ENCODE results near the gene METTL6.
"Not testable (repeated sequence)": the region's sequence is repeated elsewhere in the genome, so short reads cannot be mapped to it uniquely, and the experiment has no call there.

The METTL6 gene

DNA sequence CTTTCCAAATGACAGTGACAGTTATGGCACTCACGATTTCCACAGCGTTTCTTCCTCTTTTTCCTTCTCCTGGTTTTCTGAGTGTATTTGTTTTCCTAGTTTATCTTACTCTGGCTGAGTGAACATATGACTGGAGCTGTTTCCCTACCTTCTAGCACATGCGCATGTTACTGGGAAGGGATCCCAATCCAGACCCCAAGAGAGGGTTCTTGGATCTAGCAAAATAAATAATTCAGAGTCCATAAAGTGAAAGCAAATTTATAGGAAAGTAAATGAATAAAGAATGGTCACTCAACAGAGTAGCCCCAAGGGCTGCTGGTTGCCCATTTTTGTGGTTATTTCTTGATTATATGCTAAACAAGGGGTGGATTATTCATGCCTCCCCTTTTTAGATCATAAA, 23.8 kb downstream of the METTL6 start:
- DNase-seq (ENCODE audit: low spot score) = no peak

DNA sequence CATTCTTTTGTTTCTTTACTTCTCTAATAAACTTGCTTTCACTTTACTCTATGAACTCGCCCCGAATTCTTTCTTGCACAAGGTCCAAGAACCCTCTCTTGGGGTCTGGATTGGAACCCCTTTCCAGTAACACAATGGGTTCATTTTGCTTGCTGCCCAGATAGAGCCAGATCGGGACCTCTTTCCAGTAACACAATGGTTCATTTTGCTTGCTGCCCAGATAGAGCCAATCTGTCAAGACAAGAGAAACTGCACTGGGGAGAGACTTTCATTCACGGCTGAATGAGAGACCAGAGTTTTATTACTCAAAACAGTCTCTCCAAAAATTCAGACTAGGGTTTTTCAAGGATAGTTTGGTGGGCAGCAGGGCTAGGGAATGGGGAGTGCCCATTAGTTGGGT, 25.4 kb downstream of the METTL6 start:
- no peak for DNase-seq (ENCODE audit: low spot score)

DNA sequence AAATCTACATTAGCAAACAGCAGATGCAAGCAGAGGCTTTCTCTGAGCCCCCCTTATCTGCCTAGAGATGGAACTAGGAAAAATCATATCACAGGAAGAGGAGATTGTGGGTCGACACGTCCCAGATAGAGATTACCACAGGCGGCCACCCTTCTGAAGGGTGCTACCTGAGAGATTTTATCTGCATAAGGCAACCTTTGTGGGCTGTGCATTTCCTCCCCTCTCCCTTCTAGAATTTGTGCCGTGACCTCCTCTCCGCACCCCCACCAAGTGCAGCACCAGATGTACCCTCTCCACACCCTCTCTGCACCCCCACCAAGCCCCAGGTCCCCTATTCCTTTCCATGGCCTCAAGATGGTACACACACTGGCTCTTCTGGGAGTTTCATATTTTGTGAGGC, 27.4 kb downstream of the METTL6 start:
- DNase-seq (ENCODE audit: low spot score) = no peak

DNA sequence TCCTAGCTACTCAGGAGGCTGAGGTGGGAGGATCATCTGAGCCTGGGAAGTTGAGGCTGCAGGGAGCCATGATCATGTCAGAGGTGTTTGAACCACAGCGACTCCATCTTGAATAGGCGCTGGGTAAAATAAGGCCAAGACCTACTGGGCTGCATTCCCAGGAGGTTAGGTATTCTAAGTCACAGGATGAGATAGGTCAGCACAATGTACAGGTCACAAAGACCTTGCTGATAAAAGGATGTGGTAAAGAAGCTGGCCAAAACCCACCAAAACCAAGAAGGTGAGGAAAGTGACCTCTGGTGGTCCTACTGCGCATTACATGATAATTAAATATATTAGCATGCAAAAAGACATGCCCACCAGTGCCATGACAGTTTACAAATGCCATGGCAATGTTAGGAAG, 28.6 kb downstream of the METTL6 start:
- DNase-seq (ENCODE audit: low spot score) = not testable (repeated sequence)

DNA sequence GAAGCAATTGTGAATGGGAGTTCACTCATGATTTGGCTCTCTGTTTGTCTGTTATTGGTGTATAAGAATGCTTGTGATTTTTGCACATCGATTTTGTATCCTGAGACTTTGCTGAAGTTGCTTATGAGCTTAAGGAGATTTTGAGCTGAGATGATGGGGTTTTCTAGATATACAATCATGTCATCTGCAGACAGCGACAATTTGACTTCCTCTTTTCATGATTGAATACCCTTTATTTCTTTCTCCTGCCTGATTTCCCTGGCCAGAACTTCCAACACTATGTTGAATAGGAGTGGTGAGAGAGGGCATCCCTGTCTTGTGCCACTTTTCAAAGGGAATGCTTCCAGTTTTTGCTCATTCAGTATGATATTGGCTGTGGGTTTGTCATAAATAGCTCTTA, 34.1 kb downstream of the METTL6 start:
- not testable (repeated sequence) for DNase-seq (ENCODE audit: low spot score)

DNA sequence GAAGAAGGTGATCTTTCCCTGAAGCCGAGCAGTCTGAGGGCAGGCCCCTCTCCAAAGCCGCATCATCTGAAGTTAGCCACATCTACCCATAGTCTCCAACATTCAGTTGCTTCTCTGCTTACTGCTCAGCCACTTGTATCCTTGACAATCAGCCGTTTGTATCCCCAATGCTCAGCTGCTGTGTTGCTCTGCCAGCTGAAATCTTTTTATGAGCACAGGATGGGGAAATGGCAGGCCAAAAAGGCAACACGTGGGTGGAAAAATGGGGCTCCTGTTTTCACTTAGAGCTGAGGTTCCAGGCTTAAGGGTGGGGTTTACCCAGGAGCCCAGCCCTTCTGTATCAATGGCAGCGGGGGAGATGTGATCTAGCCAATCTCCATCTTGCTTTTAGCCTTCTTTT, 36.3 kb downstream of the METTL6 start:
- peak; percentile 31 for DNase-seq (ENCODE audit: low spot score)

DNA sequence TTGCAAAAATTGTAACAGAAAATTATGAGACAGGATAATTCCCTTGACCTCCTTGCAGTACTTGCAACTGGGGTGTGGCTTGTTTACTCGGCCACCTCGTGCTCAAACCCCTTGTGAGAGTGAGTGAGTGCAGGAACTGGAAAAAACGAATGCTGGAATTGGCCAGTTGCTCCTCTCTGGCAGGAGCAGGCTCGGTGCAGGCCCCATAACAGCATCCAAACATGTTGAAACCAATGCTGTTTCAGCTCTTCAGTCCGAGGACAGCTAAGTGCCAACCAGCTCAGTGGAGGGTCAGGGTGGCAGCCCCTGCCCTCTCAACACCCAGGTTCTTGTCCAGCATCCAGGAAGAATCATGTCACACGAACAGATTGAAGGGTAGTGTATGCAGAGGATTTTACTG, 36.9 kb downstream of the METTL6 start:
- DNase-seq (ENCODE audit: low spot score) = no peak

DNA sequence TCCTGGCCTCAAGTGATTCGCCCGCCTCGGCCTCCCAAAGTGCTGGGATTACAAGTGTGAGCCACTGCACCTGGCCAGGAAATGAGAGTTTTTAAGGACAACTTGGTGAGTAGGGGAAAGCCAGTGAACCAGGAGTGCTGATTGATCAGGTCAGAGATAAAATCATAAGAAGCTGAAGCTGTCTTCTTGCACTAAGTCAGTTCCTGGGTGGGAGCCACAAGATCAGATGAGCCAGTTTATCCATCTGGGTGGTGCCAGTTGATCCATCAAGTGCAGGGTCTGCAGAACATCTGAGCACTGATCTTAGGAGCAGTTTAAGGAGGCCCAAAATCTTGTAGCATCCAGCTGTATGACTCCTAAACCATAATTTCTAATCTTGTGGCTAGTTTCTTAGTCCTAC, 39.0 kb downstream of the METTL6 start:
- not testable (repeated sequence) for DNase-seq (ENCODE audit: low spot score)

DNA sequence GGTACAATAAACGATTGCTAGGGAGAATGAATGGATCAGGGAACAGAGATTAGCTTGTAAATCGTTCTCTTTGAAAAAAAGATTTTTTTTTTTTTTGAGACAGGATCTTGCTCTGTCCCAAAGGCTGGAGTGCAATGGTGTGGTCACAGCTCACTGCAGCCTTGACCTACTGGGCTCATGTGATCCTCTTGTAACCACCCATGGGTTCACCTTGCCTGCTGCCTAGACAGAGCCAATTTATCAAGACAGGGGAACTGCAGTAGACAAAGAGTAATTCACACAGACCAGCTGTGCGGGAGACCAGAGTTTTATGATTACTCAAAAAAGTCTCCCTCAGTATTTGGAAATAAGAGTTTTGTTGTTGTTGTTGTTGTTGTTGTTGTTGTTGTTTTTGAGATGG, 39.6 kb downstream of the METTL6 start:
- no peak for DNase-seq (ENCODE audit: low spot score)

DNA sequence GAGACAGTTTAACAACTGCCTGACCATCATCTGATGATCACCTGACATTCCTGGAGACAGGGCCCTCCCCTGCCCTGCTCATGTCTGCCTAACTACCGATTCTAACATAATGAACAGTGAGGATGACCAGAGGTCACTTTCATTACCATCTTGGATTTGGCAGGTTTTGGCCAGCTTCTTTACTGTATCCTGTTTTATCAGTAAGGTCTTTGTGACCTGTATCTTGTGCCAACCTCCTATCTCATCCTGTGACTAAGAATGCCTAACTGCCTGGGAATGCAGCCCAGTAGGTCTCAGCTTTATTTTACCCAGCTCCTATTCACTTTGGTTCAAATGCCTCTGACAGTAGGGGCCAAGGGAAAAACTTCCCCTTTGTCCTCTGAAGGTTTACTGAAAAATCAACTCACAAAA, 40.2 kb downstream of the METTL6 start:
- DNase-seq (ENCODE audit: low spot score) = no peak

DNA sequence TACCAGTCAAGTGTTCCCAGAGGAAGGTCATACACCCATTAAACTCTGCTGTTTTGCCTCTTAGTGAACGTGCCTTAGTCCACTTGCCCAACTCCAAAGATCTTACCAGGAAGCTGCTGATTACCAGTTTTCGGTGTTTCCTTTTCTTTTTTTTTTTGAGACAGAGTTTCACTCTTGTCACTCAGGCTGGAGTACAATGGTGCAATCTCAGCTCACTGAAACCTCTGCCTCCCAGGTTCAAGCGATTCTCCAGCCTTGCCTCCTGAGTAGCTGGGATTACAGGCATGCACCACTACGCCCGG, 40.7 kb downstream of the METTL6 start:
- not testable (repeated sequence) for DNase-seq (ENCODE audit: low spot score)

DNA sequence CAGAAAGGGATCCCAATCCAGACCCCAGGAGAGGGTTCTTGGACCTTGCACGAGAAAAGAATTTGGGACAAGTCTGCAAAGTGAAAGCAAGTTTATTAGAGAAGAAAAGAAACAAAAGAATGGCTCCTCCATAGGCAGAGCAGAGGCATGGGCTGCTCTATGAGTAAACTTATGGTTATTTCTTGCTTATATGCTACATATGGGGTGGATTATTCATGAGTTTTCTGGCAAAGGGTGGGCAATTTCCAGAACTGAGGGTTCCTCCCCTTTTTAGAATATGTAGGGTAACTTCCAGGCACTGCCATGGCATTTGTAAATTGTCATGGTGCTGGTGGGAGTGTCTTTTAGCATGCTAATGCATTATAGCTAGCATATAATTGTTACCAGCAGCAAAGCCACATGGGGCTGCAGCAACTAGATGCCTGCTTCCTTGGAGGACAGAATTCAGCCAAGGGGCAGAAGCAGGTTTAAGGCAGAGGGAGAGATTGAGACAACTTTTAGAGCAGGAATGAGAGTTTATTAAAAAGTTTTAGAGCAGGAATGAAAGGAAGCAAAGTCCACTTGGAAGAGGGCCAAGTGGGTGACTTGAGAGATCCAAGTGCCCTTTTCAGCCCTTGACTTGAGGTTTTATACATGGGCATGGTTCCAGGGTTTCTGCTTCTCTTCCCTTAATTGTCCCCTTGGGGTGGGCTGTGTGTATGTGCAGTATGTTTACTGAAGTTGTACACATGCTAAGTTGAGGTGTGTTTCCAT, 41.3 kb downstream of the METTL6 start:
- no peak for DNase-seq (ENCODE audit: low spot score)

DNA sequence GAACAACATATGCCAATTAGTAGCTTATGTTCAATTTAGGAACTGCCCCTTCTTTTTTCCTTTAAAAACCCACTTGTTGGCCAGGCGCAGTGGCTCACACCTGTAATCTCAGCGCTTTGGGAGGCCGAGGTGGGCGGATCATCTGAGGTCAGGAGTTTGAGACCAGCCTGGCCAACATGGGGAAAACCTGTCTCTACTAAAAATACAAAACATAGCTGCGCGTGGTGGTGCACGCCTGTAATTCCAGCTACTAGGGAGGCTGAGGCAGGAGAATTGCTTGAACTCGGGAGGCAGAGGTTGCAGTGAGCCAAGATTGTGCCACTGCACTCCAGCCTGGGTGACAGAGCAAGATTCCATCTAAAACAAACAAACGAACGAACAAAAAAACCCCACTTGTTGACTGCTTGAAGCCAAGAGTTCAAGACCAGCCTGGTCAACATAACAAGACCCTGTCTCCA, 42.1 kb downstream of the METTL6 start:
- DNase-seq (ENCODE audit: low spot score) = not testable (repeated sequence)

DNA sequence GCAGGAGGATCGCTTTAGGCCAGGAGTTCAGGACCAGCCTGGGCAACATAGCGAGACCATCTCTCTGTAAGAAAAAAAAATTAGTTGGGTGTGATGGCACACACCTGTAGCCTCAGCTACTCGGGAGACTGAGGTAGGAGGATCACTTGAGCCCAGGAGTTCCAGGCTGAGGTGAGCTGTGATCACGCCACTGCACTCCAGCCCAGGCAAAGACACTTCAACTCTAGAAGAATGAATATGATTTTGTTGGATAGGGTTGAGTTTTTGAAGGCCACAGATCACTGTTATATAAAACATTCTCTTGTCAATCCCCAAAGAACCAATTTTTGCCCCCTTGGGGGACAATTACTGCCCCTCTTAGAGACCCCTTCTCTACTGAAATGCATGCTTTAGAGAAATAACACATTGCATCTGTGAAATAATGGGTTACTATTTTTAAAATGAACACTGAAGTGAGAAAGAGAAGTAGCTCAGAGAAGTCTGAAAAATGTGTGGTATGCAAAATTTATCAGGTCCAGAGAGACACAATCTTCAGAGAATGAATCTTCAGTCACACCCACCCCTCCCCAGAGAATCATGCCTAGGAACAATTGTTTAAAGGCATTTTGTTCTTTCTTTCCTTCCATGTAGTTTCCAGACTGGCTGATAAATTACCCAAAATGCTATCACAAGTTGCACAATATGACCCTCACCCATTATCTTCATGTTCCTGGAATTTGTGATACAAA, 42.7 kb downstream of the METTL6 start:
- DNase-seq (ENCODE audit: low spot score) = no peak

DNA sequence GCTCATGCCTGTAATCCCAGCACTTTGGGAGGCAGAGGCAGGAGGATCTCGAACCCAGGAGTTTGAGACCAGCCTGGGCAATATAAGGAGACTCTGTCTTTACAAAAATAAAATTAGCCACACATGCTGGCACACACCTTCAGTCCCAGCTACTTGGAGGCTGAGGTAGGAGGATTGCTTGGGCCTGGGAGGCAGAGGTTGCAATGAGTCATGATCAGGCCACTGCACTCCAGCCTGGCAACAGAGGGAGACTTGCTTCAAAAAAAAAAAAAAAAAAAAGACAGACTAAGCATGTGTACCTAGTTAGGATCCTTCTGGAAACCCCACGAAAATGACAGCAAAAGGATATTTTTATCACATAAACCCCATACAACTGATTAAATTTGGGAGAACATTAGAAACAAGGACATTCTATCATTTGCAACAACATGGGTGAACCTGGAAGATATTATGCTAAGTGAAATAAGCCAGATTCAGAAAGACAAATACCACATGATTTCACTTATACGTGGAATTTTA, 44.9 kb downstream of the METTL6 start:
- DNase-seq (ENCODE audit: low spot score) = no peak

DNA sequence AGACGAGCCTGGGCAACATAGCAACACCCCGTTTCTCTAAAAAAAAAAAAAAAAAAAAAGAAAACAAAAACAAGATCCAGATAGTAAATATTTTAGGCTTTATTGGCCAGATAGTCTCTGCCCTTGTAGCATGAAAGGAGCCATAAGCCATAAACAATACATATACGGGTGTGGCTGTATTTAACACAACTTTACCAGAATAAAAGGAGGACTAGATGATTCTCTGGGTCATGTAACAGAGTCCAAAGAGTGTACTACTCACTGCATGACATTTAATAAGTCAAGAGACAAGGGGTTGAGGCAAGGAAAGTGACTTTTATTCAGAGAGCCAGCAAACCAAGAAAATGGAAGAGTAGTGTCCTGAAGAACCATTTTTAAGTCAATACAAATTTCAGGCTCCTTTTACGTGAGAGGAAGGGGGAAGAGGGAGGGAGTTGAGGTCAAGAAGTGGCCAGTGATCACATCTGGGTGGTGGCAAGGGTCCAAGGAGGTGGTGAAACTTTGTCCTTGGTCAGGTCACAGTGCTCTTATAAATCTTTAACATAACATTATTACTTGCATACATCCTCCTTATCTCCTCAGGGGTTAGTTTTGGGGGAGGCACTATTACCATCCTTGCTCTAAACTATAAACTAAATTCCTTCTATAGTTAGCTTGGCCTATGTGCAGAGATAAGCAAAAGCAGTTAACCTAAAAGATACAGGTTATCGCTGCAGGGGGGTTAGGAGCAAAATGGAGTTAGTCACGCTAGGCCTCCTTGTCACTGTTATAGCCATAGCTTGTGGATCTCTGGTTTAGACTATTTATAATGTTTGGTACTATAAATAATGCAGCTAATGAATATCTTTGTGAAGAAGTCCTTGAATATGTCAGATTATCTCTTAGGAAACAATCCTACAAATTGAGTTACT, 46.1 kb downstream of the METTL6 start:
- no peak for DNase-seq (ENCODE audit: low spot score)

DNA sequence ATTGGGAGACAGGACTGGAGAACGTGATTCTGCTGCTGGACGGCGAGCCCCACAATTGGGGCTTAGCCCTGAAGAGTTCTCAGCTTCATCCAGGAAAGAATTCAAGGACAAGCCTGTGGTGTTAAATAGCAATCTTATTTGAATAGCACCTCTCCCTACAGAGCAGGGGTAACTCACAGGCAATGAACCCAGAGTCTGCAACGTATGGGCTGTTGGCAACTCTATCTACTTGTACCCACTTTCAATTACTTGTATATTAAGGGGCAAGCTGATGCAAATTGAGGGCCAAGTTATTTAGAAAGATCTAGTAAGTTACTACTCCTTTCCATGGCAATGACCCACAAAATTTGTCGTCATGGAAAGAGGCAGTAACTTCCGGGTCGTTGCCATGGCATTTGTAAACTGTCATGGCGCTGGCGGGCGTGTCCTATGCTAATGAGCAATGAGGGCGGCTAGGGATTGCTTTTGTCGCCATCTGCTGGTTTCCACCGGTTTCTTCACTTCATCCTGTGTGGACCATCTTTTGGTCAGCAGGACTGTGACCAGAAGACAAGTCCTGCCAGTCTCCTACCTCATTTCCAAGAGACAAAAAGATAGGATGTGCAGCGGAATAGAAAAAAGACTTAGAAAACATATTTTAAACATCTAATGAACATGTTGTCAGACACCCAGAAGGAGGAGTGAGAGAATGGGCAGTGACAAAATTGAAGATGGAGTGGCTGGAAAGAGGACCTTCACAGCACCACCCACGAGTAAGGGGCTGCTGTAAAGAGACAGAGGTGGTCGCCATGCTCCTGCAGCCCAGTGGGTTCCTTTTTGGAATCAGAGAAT, 49.2 kb downstream of the METTL6 start:
- DNase-seq (ENCODE audit: low spot score) = peak; percentile 97

DNA sequence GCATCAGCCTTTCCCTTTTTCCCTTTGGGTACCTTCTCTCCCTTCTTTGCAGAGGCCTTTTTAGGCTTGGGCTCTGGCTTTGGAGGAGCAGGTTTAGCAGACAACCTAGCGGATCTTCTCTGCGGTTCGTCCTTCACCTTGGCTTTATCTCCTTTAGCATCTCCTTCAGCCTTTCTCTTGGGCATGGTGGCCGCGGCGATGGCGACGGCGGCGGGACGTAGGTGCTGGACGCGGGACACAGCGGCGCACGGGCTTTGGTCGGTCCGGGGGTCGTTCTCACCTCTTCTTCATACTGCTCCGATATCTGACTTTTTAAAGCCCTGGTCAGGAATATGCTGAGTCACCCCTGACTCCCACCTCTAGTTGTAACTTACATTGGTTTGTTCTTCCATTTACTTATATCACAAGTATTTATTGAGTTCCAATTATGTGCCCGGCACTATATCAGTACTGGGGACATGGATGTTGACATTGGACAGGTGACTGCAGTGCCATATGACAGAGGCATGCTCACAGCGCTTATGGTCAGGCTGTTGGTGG, 51.8 kb downstream of the METTL6 start:
- DNase-seq (ENCODE audit: low spot score) = no peak

DNA sequence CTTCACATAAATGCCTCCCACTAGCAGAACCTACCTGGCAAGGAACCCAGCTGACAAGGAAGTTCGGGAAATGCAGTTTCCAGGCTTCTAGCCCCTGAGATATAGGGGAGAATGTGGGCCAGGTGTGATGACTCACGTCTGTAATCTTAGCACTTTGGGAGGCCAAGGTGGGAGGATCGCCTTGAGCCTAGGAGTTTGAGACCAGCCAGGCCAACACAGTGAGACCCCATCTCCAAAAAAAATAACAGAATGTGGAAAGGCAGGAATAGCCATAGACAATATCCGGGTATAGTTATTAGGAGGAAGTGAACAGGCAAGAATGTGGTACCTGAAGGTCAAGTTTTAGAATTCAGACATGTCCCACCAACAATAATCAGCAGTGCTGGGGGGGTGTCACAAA, 54.4 kb downstream of the METTL6 start:
- no peak for DNase-seq (ENCODE audit: low spot score)

DNA sequence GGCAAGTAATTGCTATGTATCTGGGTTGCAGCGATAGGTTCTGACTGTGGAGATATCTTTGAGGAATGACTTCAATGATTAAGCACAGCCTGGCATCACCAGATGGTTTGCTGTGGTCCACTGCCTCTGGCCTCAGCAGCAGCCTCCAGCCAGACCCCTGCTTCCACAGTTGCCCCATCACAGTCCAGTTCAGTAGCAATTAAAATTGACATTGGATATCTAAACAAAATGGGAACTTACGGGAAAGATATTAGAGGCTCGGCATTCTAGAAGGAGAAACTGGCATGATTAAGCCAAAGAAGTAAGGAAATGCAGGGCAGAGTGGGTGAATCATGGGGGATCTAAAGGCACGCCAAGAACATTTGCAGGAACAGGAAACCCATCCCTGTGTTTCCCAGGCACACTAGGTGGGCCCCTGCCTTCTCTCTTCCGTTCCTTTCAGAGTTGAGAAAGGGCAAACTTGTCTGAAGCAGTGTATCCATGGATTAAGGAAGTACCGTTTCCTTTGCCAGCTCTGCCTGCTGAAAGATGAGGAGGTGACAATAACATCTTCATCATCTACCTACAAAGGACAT, 58.7 kb downstream of the METTL6 start:
- no peak for DNase-seq (ENCODE audit: low spot score)

DNA sequence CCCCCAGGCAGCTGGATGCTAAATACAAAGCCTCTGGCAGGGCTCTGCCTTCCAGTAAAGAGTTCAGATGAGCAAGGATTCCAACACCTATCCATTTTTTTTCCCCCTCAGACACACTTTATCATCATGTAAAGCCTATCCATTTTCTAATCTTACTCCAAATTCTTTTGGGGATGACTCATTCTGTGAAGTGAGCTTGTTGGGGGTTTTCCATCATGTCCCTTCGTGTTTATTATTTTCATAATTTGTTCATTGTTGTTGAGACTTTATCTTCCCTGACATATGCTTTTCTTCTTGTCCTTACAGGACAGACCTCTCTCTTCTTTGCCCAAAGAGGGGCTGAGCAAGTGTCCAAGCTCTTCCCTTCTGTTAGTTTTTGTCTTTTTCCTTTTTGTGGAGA, 60.3 kb downstream of the METTL6 start:
- DNase-seq (ENCODE audit: low spot score) = no peak
